H9 (cell line): ENCODE measurements around the gene SLC4A5. TPM values are rescaled to one million over a fixed set of nuclear protein-coding genes. Genes with fewer than 3 reads are reported as not detected.
A peak's percentile ranks its signal among the peaks of the same experiment; 100 is the strongest.

Experiments used
- DNase-seq: peaks from one replicate; pipeline ENCODE4 v3.0.0-alpha.2; 2017
- H2AFZ ChIP-seq: one replicate; pipeline ENCODE4 v1.6.1; 2013; ENCODE audit warnings: mild to moderate bottlenecking, low read length, control low read depth, moderate library complexity
- H2AK5ac ChIP-seq: 2 replicates; pipeline ENCODE4 v1.6.1; 2013; ENCODE audit warnings: low read length, control low read depth, mixed read lengths; ENCODE audit not compliant: insufficient read length
- H2BK120ac ChIP-seq: one replicate; pipeline ENCODE4 v1.6.1; 2013; ENCODE audit warnings: low read depth, mild to moderate bottlenecking, low read length, control low read depth, inconsistent platforms; ENCODE audit not compliant: poor library complexity, severe bottlenecking
- H2BK12ac ChIP-seq: 2 replicates; pipeline ENCODE4 v1.6.1; 2013; ENCODE audit warnings: low read length, control low read depth, mixed read lengths, low read depth; ENCODE audit not compliant: insufficient read length
- H2BK15ac ChIP-seq: 2 replicates; pipeline ENCODE4 v1.6.1; 2013; ENCODE audit warnings: low read depth, low read length, control low read depth
- H2BK20ac ChIP-seq: one replicate; pipeline ENCODE4 v1.6.1; 2013; ENCODE audit warnings: low read depth, mild to moderate bottlenecking, low read length, control low read depth, inconsistent platforms; ENCODE audit not compliant: poor library complexity, severe bottlenecking
- H2BK5ac ChIP-seq: 2 replicates; pipeline ENCODE4 v1.6.1; 2013; ENCODE audit warnings: low read length, control low read depth, mixed read lengths; ENCODE audit not compliant: insufficient read length
- H3K14ac ChIP-seq: 2 replicates; pipeline ENCODE4 v1.6.1; 2013; ENCODE audit warnings: low read length, control low read depth; ENCODE audit not compliant: insufficient read depth
- H3K18ac ChIP-seq: 2 replicates; pipeline ENCODE4 v1.6.1; 2013; ENCODE audit warnings: low read depth, mild to moderate bottlenecking, mixed read lengths, low read length, control low read depth; ENCODE audit not compliant: insufficient read length
- H3K23ac ChIP-seq: 2 replicates; pipeline ENCODE4 v1.6.1; 2013; ENCODE audit warnings: low read length, control low read depth, mixed read lengths, low read depth; ENCODE audit not compliant: insufficient read length
- H3K23me2 ChIP-seq: 2 replicates; pipeline ENCODE4 v1.6.1; 2013; ENCODE audit warnings: low read depth, mild to moderate bottlenecking, mixed read lengths, low read length, control low read depth; ENCODE audit not compliant: insufficient read length, poor library complexity, severe bottlenecking
- H3K27ac ChIP-seq: 2 replicates; pipeline ENCODE4 v1.5.1; 2013; ENCODE audit warnings: low read length, control low read depth, mixed read lengths, low read depth; ENCODE audit not compliant: insufficient read length
- H3K27me3 ChIP-seq: 2 replicates; pipeline ENCODE4 v1.6.1; 2013; ENCODE audit warnings: low read length, control low read depth, inconsistent platforms; ENCODE audit not compliant: insufficient read depth
- H3K4ac ChIP-seq: 2 replicates; pipeline ENCODE4 v1.6.1; 2013; ENCODE audit warnings: low read depth, mild to moderate bottlenecking, control low read depth, inconsistent platforms, low read length, moderate library complexity
- H3K4me1 ChIP-seq: 2 replicates; pipeline ENCODE4 v1.6.1; 2013; ENCODE audit warnings: low read length, control low read depth, inconsistent platforms; ENCODE audit not compliant: insufficient read depth
- H3K4me2 ChIP-seq: 2 replicates; pipeline ENCODE4 v1.6.1; 2013; ENCODE audit warnings: low read length, control low read depth, mixed read lengths; ENCODE audit not compliant: insufficient read length, insufficient read depth
- H3K56ac ChIP-seq: 2 replicates; pipeline ENCODE4 v1.6.1; 2013; ENCODE audit warnings: low read depth, mild to moderate bottlenecking, mixed read lengths, low read length, control low read depth; ENCODE audit not compliant: insufficient read length
- H3K79me1 ChIP-seq: 2 replicates; pipeline ENCODE4 v1.6.1; 2013; ENCODE audit warnings: low read depth, mild to moderate bottlenecking, moderate library complexity, low read length, control low read depth, inconsistent platforms; ENCODE audit not compliant: insufficient read depth, poor library complexity, severe bottlenecking
- H3K79me2 ChIP-seq: 2 replicates; pipeline ENCODE4 v1.6.1; 2013; ENCODE audit warnings: low read length, control low read depth, inconsistent platforms; ENCODE audit not compliant: insufficient read depth
- H3K9ac ChIP-seq: 2 replicates; pipeline ENCODE4 v1.6.1; 2013; ENCODE audit warnings: low read length, control low read depth, mixed read lengths; ENCODE audit not compliant: insufficient read length; ENCODE audit errors: extremely low read depth
- H3K9me3 ChIP-seq: one replicate; pipeline ENCODE4 v1.6.1; 2013; ENCODE audit warnings: low read depth, low read length, inconsistent platforms; ENCODE audit not compliant: control insufficient read depth
- H3T11ph ChIP-seq: one replicate; pipeline ENCODE4 v1.6.1; 2013; ENCODE audit warnings: mild to moderate bottlenecking, low read length, control low read depth, inconsistent platforms
- H4K20me1 ChIP-seq: one replicate; pipeline ENCODE4 v1.6.1; 2013; ENCODE audit not compliant: control insufficient read depth, insufficient read length, insufficient read depth
- H4K5ac ChIP-seq: 2 replicates; pipeline ENCODE4 v1.6.1; 2013; ENCODE audit warnings: low read depth, mild to moderate bottlenecking, mixed read lengths, low read length, control low read depth; ENCODE audit not compliant: insufficient read length
- H4K8ac ChIP-seq: replicated peaks from 2 replicates; pipeline ENCODE4 v1.6.1; 2013; ENCODE audit warnings: low read length, control low read depth, mixed read lengths, low read depth; ENCODE audit not compliant: insufficient read length
- H4K91ac ChIP-seq: 2 replicates; pipeline ENCODE4 v1.6.1; 2013; ENCODE audit warnings: low read depth, mild to moderate bottlenecking, moderate library complexity, mixed read lengths, low read length, control low read depth; ENCODE audit not compliant: insufficient read length
- H3K27ac Mint-ChIP-seq, 3 experiments: 2 replicates in 2 of 3; 3 replicates in 1 of 3; pipeline ENCODE4 v1.8.0; 2020 to 2021; ENCODE audit warnings: mixed read lengths in 3 of 3, mild to moderate bottlenecking in 1 of 3, moderate library complexity in 1 of 3
- H3K27me3 Mint-ChIP-seq: 2 replicates; pipeline ENCODE4 v1.8.0; 2021; ENCODE audit warnings: low read depth, mild to moderate bottlenecking, moderate library complexity, mixed read lengths
- H3K36me3 Mint-ChIP-seq, 3 experiments: 2 replicates in 2 of 3; 3 replicates in 1 of 3; pipeline ENCODE4 v1.8.0; 2020 to 2021; ENCODE audit warnings: low read depth in 3 of 3, mixed read lengths in 3 of 3; ENCODE audit not compliant: insufficient read depth in 1 of 3
- H3K4me1 Mint-ChIP-seq, 2 experiments: 2 replicates each; pipeline ENCODE4 v1.8.0; 2020; ENCODE audit warnings: mixed read lengths in 2 of 2
- H3K4me3 Mint-ChIP-seq, 2 experiments: 2 replicates in 1 of 2; 3 replicates in 1 of 2; pipeline ENCODE4 v1.8.0; 2020 to 2021; ENCODE audit warnings: mild to moderate bottlenecking in 2 of 2, mixed read lengths in 2 of 2, moderate library complexity in 1 of 2
- H3K9me3 Mint-ChIP-seq, 2 experiments: 2 replicates in 1 of 2; 3 replicates in 1 of 2; pipeline ENCODE4 v1.8.0; 2020; ENCODE audit warnings: mild to moderate bottlenecking in 2 of 2, mixed read lengths in 2 of 2, moderate library complexity in 1 of 2
- WGBS: extraction: QIAGEN DNeasy Blood & Tissue Kit; methylation state at CpG from one replicate; pipeline ENCODE4 v1.1.7; 2013; ENCODE audit warnings: missing lambda C conversion rate, low lambda C conversion rate, mixed read lengths; ENCODE audit not compliant: insufficient read length; ENCODE audit errors: extremely low coverage; 5-methylcytosine and 5-hydroxymethylcytosine counted together
- total RNA-seq: library from RNA; stranded (reverse); gene quantifications from 2 replicates; pipeline ENCODE4 v1.2.1, GENCODE V29; 2021
- TF ChIP-seq, protein P1 (sequence below): fragments of 200-600 bp; sonication (generic); conservative IDR thresholded peaks from 3 replicates; pipeline ENCODE4 v1.8.0; 2021; ENCODE audit warnings: antibody characterized with exemption, mild to moderate bottlenecking

SLC4A5 gene
- total RNA-seq, 1 experiment from 2014 or later: 0.50 TPM

DNA sequence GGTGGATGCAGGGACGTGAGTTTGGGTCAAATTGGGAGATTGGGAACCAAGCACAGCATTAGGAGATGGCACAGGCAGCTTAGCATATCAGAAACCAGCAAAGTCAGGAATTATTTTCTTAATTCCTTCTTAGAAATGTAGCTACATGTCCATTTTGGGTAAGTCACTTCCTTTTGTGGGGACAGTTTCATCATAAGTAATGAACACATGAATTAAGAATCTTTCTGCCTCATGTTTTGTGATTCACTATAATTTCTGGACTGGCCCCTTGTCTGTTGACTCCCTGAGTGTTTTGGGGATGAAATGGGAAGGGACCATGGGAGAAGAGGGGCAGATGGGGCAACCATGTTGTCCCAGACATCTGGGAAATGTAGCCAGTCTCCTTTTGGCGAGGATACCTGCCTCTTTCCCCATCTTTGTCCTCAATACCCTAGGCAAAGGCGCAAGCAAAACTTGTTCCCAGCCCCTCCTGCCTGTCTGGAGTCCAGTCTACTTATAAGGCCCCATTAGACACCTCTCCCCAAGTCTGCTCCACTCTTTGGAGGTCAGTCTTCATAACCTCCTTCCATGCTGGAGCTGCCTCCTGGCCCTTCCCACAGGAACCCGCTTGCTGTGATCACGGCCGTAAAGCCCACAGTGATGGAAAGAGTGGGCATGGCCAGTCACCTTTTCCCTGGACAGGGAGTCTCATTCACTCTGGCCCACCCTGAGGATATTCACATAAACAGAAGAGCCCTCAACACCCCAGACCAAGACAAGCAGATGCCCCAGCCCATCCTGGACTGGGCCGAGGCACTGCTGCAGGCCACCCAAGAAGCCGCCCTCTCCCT, 119.1 kb downstream of the SLC4A5 start:
- H3K4me2 ChIP-seq: no peak overlapping the region
- no peaks in the 10 kb centered on the region for H3K9me3 Mint-ChIP-seq
- H3T11ph ChIP-seq: no peak overlapping the region
- no peak overlapping the region for H3K4ac ChIP-seq
- H3K36me3 Mint-ChIP-seq: peaks cover 5 to 23% (median 12%) of the 10 kb centered on the region in 3 experiments; a peak in 6 of 7 replicates
- no peak overlapping the region for H4K8ac ChIP-seq
- H3K27me3 ChIP-seq: no peaks in the 10 kb centered on the region
- no peak overlapping the region for H4K91ac ChIP-seq
- H3K56ac ChIP-seq: no peak overlapping the region
- no peak overlapping the region for H3K14ac ChIP-seq
- H3K27ac Mint-ChIP-seq: peak overlapping the region in 1 of 3 experiments; percentile 71; a peak in 4 of 7 replicates
- H3K27ac ChIP-seq: no peak overlapping the region
- no peaks in the 10 kb centered on the region for H3K79me1 ChIP-seq
- no peak overlapping the region for H2BK15ac ChIP-seq
- no peak overlapping the region for H2BK20ac ChIP-seq
- H3K4me3 Mint-ChIP-seq: no peak overlapping the region
- H3K23ac ChIP-seq: no peak overlapping the region
- H2BK12ac ChIP-seq: no peak overlapping the region
- WGBS: no CpG with 5 or more reads among the region's 8 CpGs
- H3K9ac ChIP-seq: no peak overlapping the region
- no peak overlapping the region for H3K18ac ChIP-seq
- H2AK5ac ChIP-seq: no peak overlapping the region
- DNase-seq: no peak
- H3K79me2 ChIP-seq: no peaks in the 10 kb centered on the region
- no peak overlapping the region for H2AFZ ChIP-seq
- H3K4me1 ChIP-seq: no peaks in the 10 kb centered on the region
- H2BK5ac ChIP-seq: no peak overlapping the region
- H4K5ac ChIP-seq: no peak overlapping the region
- H4K20me1 ChIP-seq: no peaks in the 10 kb centered on the region
- TF ChIP-seq, protein P1, sequence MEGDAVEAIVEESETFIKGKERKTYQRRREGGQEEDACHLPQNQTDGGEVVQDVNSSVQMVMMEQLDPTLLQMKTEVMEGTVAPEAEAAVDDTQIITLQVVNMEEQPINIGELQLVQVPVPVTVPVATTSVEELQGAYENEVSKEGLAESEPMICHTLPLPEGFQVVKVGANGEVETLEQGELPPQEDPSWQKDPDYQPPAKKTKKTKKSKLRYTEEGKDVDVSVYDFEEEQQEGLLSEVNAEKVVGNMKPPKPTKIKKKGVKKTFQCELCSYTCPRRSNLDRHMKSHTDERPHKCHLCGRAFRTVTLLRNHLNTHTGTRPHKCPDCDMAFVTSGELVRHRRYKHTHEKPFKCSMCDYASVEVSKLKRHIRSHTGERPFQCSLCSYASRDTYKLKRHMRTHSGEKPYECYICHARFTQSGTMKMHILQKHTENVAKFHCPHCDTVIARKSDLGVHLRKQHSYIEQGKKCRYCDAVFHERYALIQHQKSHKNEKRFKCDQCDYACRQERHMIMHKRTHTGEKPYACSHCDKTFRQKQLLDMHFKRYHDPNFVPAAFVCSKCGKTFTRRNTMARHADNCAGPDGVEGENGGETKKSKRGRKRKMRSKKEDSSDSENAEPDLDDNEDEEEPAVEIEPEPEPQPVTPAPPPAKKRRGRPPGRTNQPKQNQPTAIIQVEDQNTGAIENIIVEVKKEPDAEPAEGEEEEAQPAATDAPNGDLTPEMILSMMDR: no peak
- H3K23me2 ChIP-seq: no peaks in the 10 kb centered on the region
- no peaks in the 10 kb centered on the region for H3K9me3 ChIP-seq
- H3K27me3 Mint-ChIP-seq: peaks cover 11% of the 10 kb centered on the region
- H3K4me1 Mint-ChIP-seq: peaks cover 13 to 21% of the 10 kb centered on the region in 2 experiments
- H2BK120ac ChIP-seq: no peak overlapping the region
